Epithelial cell of esophagus (primary cell): ENCODE measurements around the gene OR10H4.
"Not testable (repeated sequence)": the region's sequence is repeated elsewhere in the genome, so short reads cannot be mapped to it uniquely, and the experiment has no call there.

ENCODE experiments used
- DNase-seq: peaks from one replicate; pipeline ENCODE4 v3.0.0; 2010; ENCODE audit warnings: low read depth
- H3K4me3 ChIP-seq: 2 replicates; pipeline ENCODE4 v1.5.1; 2011; ENCODE audit warnings: mild to moderate bottlenecking, low read length, control low read depth
- TF ChIP-seq, protein P1 (sequence below): IDR thresholded peaks from 2 replicates; pipeline ENCODE4 v1.5.1; 2011; ENCODE audit warnings: low read depth, mild to moderate bottlenecking, low read length, control low read depth, inconsistent platforms; ENCODE audit not compliant: insufficient read depth; ENCODE audit errors: missing control alignments

OR10H4 gene

DNA sequence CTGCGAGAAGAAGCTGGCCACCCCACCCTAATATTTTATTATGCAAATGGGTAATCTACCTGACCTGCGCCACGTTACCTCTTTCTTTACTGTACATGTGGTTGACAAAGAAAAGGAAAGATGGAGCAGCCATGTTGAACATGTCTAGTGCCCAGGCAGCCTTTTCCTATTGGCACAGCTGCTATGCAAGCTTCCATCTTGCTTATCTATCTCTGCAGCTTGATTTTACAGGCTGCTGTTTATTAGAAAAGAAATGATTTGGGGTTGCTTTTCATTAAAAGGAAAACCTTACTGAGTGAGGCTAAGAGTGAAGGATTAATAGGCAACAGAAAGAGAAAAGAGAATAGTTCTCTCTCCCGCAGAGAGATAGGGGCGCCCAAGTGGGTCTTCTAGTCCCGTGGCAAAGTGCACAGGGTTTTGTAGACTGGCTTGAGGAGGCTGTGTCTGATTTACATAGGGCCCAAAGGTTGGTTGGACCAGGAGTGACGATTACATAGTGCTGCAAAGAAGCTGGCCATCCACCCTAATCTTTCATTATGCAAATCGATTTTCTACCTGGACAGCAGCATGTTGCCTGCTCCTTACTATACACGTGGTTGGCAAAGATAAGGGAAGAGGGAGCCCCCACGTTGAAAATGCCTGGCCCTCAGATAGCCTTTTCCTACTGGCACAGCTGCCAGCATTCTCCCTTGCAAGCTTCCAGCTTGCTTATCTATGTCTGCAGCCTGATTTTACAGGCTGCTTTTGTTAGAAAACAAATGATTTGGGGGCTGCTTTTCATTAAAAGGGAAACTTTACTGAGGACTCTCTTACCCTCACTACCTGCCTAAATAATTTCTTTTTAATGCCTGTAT lies 28.3 kb downstream of the OR10H4 start:
- H3K4me3 ChIP-seq: no peak overlapping the region
- no peak for DNase-seq
- TF ChIP-seq, protein P1, sequence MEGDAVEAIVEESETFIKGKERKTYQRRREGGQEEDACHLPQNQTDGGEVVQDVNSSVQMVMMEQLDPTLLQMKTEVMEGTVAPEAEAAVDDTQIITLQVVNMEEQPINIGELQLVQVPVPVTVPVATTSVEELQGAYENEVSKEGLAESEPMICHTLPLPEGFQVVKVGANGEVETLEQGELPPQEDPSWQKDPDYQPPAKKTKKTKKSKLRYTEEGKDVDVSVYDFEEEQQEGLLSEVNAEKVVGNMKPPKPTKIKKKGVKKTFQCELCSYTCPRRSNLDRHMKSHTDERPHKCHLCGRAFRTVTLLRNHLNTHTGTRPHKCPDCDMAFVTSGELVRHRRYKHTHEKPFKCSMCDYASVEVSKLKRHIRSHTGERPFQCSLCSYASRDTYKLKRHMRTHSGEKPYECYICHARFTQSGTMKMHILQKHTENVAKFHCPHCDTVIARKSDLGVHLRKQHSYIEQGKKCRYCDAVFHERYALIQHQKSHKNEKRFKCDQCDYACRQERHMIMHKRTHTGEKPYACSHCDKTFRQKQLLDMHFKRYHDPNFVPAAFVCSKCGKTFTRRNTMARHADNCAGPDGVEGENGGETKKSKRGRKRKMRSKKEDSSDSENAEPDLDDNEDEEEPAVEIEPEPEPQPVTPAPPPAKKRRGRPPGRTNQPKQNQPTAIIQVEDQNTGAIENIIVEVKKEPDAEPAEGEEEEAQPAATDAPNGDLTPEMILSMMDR: no peak

DNA sequence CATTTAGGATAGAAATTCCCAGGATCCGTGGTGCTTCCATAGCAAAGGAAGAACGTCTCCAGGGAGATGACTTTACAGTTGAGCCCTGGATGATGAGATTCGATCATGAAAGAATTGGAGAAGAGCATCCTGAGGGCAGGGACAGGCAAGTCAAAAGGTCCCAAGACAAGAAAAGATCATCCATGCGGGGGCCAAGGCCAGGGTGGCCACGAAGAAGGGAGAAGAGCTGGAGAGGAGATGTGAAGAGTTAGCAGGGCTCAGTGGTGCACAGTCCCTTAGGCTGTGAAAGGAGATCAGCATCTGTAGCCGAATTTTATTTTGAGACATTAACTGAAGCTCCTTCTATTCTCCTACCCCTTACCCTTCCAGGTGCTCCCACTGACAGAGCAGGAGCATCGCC lies 28.9 kb downstream of the OR10H4 start:
- H3K4me3 ChIP-seq: no peak overlapping the region
- TF ChIP-seq, protein P1: no peak
- no peak for DNase-seq

DNA sequence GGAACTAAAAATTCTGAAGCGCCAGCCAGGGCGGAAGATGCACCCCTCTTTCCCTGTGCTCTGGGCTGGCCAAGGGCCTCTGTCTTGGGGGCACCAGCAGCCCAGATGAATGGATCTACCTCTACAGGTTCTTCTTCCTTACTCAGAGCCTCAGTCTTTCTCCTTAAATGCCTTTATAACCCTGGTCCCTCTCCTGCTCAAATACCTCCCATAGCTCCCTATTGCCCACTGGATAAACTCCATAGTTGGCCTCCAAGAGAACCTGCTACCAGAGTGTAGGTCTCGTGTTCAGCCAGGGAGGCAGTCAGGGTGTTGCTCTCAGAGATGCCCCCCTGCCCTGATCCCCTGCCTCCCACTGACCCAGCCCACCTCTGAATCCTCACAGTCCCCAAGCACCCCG lies 30.5 kb downstream of the OR10H4 start:
- no peak overlapping the region for H3K4me3 ChIP-seq
- DNase-seq: no peak
- TF ChIP-seq, protein P1: no peak

DNA sequence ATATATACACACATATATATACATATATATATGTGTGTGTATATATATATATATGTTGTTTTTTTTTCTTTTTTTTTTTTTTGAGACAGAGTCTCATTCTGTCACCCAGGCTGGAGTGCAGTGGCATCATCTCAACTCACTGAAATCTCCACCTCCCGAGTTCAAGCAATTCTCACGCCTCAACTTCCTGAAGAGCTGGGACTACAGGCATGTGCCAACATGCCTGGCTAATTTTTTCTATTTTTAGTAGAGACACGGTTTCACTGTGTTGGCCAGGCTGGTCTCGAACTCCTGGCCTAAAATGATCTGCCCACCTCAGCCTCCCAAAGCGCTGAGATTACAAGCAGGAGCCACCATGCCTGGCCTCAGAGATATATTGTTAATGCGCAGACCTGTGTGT lies 37.0 kb downstream of the OR10H4 start:
- not testable (repeated sequence) for H3K4me3 ChIP-seq, DNase-seq

DNA sequence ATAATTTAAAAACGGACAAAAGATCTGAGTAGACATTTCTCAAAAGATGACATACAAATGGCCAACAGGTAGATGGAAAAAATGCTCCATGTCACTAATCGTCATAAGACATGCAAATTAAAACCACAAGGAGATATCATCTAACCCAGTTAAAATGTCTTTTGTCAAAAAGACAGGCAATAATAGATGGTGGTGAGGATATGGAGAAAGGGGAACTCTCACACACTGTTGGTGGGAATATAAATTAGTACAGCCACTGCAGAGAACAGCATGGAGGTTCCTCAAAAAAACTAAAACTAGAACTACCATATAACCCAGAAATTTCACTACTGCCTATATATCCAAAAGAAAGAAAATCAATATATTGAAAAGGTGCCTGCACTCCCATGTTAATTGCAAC lies 37.9 kb downstream of the OR10H4 start:
- TF ChIP-seq, protein P1: no peak
- H3K4me3 ChIP-seq: no peak overlapping the region
- DNase-seq: no peak

DNA sequence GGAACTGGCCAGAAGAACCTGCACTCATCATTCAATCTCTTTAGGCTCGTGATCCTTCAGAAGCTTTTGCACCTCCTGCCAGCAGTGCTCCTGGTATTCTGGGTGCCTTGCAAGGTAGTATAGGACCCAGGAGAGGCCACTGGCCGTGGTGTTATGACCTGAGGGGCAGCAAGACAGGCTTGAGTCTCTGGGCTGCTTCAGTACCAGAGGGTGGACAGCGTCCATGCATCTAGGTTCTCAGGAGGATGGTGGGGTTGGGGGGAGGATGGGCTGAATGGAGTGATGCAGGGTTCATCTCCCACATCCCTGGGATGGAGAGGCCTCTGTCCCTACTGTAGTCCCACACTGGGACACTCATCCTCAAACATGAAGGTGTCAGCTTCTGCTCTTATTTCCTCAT lies 41.1 kb downstream of the OR10H4 start:
- TF ChIP-seq, protein P1: no peak

DNA sequence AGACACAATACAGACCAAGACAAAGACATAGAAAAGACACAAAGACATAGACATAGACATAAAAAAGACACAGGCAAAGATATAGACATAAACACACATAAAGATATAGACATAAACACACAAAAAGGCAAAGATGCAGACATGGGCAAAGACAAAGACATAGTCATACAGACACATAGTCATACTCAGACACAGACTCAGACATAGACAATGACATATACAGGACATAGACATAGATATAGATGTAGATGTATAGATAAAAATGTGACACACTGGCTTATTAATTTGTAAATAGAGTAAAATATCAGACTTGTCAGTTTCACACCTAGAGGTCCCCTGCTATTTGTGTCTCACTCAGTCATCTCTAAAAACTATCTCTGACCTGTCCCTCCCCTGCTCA lies 42.8 kb downstream of the OR10H4 start:
- no peak for DNase-seq
- no peak overlapping the region for H3K4me3 ChIP-seq
- TF ChIP-seq, protein P1: no peak

More for the DNA sequence above, 41.1 kb downstream of the OR10H4 start:
- H3K4me3 ChIP-seq: no peak overlapping the region
- no peak for DNase-seq
